ENCODE measurements around the gene PLAAT2. TPM values are rescaled to one million over a fixed set of nuclear protein-coding genes. Genes with fewer than 3 reads are reported as not detected.

Gene PLAAT2
- total and polyA plus RNA-seq, 9 of the 15 experiments (the other 6 are each of a cell fraction or from before 2014, with no cell fraction given), result not detected

GRCh38 chr11:63505857-63506528 is 57.2 kb downstream of the PLAAT2 start, which contains the start of gene LGALS12 (continued):
- TF ChIP-seq HINFP (tag; conservative IDR thresholded peaks at IDR 0.05; ENCODE audit: low read depth) (no peak), TGIF2 (CRISPR knock-in tag; IDR thresholded peaks at IDR 0.05) (no peak), ZBTB49 (CRISPR knock-in tag; IDR thresholded peaks at IDR 0.05; ENCODE audit: borderline replicate concordance) (0 out of 2 replicates have a peak, but pooled peaks have one; percentile 69), RNF2 (IDR thresholded peaks at IDR 0.05) (peak; percentile 74; the same call in 1 of the 2 replicates), RFX1 (IDR thresholded peaks at IDR 0.05) (no peak), ATF3 (IDR thresholded peaks at IDR 0.05) (peak; percentile 85), ATF3 (CRISPR knock-in tag; conservative IDR thresholded peaks at IDR 0.05) (no peak), EP300 (IDR thresholded peaks at IDR 0.05; ENCODE audit: low read length) (peak; percentile 19; the same call in 1 of the 2 replicates), ZNF184 (CRISPR knock-in tag; IDR thresholded peaks at IDR 0.05) (no peak), FOSL1 (tag; conservative IDR thresholded peaks at IDR 0.05) (peak; percentile 77), STAT5A (IDR thresholded peaks at IDR 0.05; ENCODE audit: borderline replicate concordance, low read length) (no peak), RBBP5 (IDR thresholded peaks at IDR 0.05; ENCODE audit: borderline replicate concordance, insufficient read depth, low read length, poor library complexity, severe bottlenecking) (peak; percentile 59), CBX5 (IDR thresholded peaks at IDR 0.05; ENCODE audit: borderline replicate concordance, low read depth) (no peak), HES1 (IDR thresholded peaks at IDR 0.05; ENCODE audit: low read depth) (0 out of 2 replicates have a peak, but pooled peaks have one; percentile 54), TFAP4 (CRISPR knock-in tag; IDR thresholded peaks at IDR 0.05; ENCODE audit: borderline replicate concordance) (peak; percentile 69), MAZ (CRISPR knock-in tag; conservative IDR thresholded peaks at IDR 0.05 in 1 of 2, IDR thresholded peaks at IDR 0.05 in 1 of 2) (peak; percentile 30 to 61; a peak in 3 of 4 replicates), MYC (IDR thresholded peaks at IDR 0.05; ENCODE audit: low read depth, low read length) (peak; percentile 67; the same call in 1 of the 2 replicates), MYC (CRISPR knock-in tag; IDR thresholded peaks at IDR 0.05; ENCODE audit: borderline replicate concordance, low read depth) (no peak), RBFOX2 (IDR thresholded peaks at IDR 0.05; ENCODE audit: low read depth, low read length) (0 out of 2 replicates have a peak, but pooled peaks have one; percentile 49)

All from K562 (cell line).